Measurements from ENCODE around the gene CKAP5. TPM values are rescaled to one million over a fixed set of nuclear protein-coding genes. Genes with fewer than 3 reads are reported as not detected.

CKAP5 gene
- total RNA-seq, 2 experiments from 2014 or later = 23.2 to 26.9 TPM

- Mint-ChIP-seq H3K27ac (no peak overlapping the region), H3K4me3 (no peak overlapping the region), H3K27me3 (peaks cover 13% of the 10 kb centered on the region), H3K36me3 (ENCODE audit: low read depth) (no peaks in the 10 kb centered on the region), H3K4me1 (ENCODE audit: low read depth) (no peaks in the 10 kb centered on the region), H3K9me3 (no peaks in the 10 kb centered on the region)
- H3K27me3 ChIP-seq (ENCODE audit: control insufficient read depth in 1 of 2, insufficient read depth in 2 of 2, low read length in 2 of 2) = peaks cover 0 to 4% of the 10 kb centered on the region in 2 experiments
- no peaks in the 10 kb centered on the region for H3K36me3 ChIP-seq (ENCODE audit: insufficient read depth, low read length)
- DNase-seq (no peak), ATAC-seq (ENCODE audit: poor library complexity) (no peak)
- no peak overlapping the region for H3K4me3 ChIP-seq (ENCODE audit: low read length)
- intact Hi-C loops (cut with DNase I, micrococcal nuclease) = loop anchor here in 1 of 2 experiments (5.0 kb wide), 1 partner anchor 562 kb away; no protein-coding TSS in a partner anchor
- no peak overlapping the region for H3K27ac ChIP-seq (ENCODE audit: low read depth in 1 of 2, low read length in 2 of 2)
- POLR2A ChIA-PET = no interaction called here
- no peaks in the 10 kb centered on the region for H3K4me1 ChIP-seq (ENCODE audit: insufficient read depth, low read length)
- TF ChIP-seq, protein P1, sequence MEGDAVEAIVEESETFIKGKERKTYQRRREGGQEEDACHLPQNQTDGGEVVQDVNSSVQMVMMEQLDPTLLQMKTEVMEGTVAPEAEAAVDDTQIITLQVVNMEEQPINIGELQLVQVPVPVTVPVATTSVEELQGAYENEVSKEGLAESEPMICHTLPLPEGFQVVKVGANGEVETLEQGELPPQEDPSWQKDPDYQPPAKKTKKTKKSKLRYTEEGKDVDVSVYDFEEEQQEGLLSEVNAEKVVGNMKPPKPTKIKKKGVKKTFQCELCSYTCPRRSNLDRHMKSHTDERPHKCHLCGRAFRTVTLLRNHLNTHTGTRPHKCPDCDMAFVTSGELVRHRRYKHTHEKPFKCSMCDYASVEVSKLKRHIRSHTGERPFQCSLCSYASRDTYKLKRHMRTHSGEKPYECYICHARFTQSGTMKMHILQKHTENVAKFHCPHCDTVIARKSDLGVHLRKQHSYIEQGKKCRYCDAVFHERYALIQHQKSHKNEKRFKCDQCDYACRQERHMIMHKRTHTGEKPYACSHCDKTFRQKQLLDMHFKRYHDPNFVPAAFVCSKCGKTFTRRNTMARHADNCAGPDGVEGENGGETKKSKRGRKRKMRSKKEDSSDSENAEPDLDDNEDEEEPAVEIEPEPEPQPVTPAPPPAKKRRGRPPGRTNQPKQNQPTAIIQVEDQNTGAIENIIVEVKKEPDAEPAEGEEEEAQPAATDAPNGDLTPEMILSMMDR (IDR thresholded peaks at IDR 0.05) = no peak
- no peaks in the 10 kb centered on the region for H3K9me3 ChIP-seq (ENCODE audit: control insufficient read depth in 1 of 2, insufficient read depth in 1 of 2, low read length in 2 of 2)
- CTCF ChIA-PET = interaction anchor here (2.4 kb wide), 1 partner anchor 262 kb away, joined by 9 read pairs; no protein-coding TSS in a partner anchor
Observed at GRCh38 chr11:46890665-46891064, 44.6 kb upstream of the CKAP5 start.

DNA sequence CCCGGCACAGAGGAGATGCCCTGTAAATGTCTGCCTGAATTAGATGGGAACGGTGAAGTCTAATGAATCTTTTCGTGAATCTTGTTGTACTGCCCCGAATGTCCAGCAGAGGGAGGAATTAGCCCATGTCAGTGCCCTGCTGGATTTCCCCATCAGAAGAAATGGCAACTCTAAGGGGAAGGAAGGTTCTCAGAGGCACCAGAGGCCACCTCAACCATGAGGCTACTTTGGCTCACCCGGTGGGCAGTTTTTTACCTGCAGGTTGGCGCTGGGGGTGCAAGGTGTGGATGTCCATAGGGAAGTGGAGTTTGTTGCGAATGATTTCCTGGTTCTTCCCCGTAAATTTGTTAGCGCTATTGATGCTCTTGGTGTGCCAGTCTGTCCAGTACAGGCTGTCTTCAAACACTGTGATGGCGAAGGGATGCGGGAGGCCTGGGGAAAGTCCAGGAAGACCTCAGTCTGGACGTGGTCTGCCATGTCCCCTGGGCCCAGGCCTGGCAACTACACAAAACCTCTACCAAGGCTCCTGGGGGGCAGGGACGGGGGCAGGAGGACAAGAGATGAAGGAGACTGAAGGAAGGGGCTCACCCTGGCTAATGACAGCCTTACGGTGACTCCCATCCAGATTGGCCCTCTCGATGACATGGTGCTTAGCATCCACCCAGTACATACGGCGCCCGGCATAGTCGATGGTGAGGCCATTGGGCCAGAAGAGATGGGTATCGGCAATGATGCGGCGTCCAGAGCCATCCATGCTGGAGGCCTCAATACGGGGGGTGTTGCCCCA, 43.8 kb upstream of the CKAP5 start:
- Mint-ChIP-seq H3K27me3 (peaks cover 13% of the 10 kb centered on the region), H3K36me3 (ENCODE audit: low read depth) (no peaks in the 10 kb centered on the region), H3K4me3 (no peak overlapping the region), H3K27ac (no peak overlapping the region), H3K4me1 (ENCODE audit: low read depth) (no peaks in the 10 kb centered on the region), H3K9me3 (no peaks in the 10 kb centered on the region)
- DNase-seq (peak; percentile 47 to 86 (median 68)), ATAC-seq (ENCODE audit: poor library complexity) (peak; percentile 96)
- Histone ChIP-seq H3K4me1 (ENCODE audit: insufficient read depth, low read length) (no peaks in the 10 kb centered on the region), H3K4me3 (ENCODE audit: low read length) (no peak overlapping the region), H3K9me3 (ENCODE audit: control insufficient read depth in 1 of 2, insufficient read depth in 1 of 2, low read length in 2 of 2) (no peaks in the 10 kb centered on the region), H3K27me3 (ENCODE audit: control insufficient read depth in 1 of 2, insufficient read depth in 2 of 2, low read length in 2 of 2) (peaks cover 0 to 4% of the 10 kb centered on the region in 2 experiments), H3K36me3 (ENCODE audit: insufficient read depth, low read length) (no peaks in the 10 kb centered on the region), H3K27ac (ENCODE audit: low read depth in 1 of 2, low read length in 2 of 2) (no peak overlapping the region)
- ChIA-PET CTCF (no interaction called here), POLR2A (no interaction called here)
- TF ChIP-seq, protein P1 (IDR thresholded peaks at IDR 0.05) = peak; percentile 80
- intact Hi-C loops (cut with DNase I, micrococcal nuclease) = loop anchor here (1.0 to 5.0 kb wide), 5 partner anchors 263 to 962 kb away; no protein-coding TSS in a partner anchor

DNA sequence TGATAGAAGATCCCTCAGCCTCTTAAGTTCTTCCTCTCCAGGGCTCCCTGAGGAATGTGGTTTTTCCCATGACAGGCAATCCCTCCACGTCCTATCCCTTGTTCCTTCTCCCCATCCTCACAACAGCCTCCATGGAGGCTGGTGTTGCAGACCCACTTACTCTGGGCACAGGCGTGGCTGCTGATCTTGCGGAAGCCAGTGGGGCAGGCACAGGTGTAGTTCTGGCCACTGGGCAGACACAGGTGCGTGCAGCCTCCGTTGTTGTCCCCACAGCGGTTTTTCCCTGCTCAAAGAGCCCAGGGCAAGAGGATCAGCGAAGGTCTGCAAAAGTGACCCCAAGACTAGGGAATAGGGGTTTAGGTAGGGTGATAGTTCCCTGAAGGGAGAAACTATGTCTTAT, 43.2 kb upstream of the CKAP5 start:
- no peak for DNase-seq
- no peaks in the 10 kb centered on the region for H3K4me1 Mint-ChIP-seq (ENCODE audit: low read depth)
- no peak for ATAC-seq (ENCODE audit: poor library complexity)
- ChIA-PET POLR2A (no interaction called here), CTCF (no interaction called here)
- H3K27ac ChIP-seq (ENCODE audit: low read depth in 1 of 2, low read length in 2 of 2) = no peak overlapping the region
- H3K27me3 ChIP-seq (ENCODE audit: control insufficient read depth in 1 of 2, insufficient read depth in 2 of 2, low read length in 2 of 2) = peaks cover 0 to 4% of the 10 kb centered on the region in 2 experiments
- intact Hi-C loops (cut with DNase I, micrococcal nuclease) = loop anchor here (1.0 to 5.0 kb wide), 4 partner anchors 264 to 963 kb away; no protein-coding TSS in a partner anchor
- peaks cover 13% of the 10 kb centered on the region for H3K27me3 Mint-ChIP-seq
- H3K27ac Mint-ChIP-seq = no peak overlapping the region
- H3K36me3 ChIP-seq (ENCODE audit: insufficient read depth, low read length) = no peaks in the 10 kb centered on the region
- H3K9me3 Mint-ChIP-seq = no peaks in the 10 kb centered on the region
- no peak overlapping the region for H3K4me3 Mint-ChIP-seq
- H3K36me3 Mint-ChIP-seq (ENCODE audit: low read depth) = no peaks in the 10 kb centered on the region
- no peak overlapping the region for H3K4me3 ChIP-seq (ENCODE audit: low read length)
- H3K4me1 ChIP-seq (ENCODE audit: insufficient read depth, low read length) = no peaks in the 10 kb centered on the region
- TF ChIP-seq, protein P1 (IDR thresholded peaks at IDR 0.05) = no peak
- no peaks in the 10 kb centered on the region for H3K9me3 ChIP-seq (ENCODE audit: control insufficient read depth in 1 of 2, insufficient read depth in 1 of 2, low read length in 2 of 2)

All from CD4-positive, alpha-beta T cell (primary cell).